NCI-H774 (cell line): ENCODE measurements around the gene CLMN.

Source experiments
- DNase-seq: peaks from one replicate; lab custom pipeline; 2025; lab: John Stamatoyannopoulos, UW

CLMN gene, protein sequence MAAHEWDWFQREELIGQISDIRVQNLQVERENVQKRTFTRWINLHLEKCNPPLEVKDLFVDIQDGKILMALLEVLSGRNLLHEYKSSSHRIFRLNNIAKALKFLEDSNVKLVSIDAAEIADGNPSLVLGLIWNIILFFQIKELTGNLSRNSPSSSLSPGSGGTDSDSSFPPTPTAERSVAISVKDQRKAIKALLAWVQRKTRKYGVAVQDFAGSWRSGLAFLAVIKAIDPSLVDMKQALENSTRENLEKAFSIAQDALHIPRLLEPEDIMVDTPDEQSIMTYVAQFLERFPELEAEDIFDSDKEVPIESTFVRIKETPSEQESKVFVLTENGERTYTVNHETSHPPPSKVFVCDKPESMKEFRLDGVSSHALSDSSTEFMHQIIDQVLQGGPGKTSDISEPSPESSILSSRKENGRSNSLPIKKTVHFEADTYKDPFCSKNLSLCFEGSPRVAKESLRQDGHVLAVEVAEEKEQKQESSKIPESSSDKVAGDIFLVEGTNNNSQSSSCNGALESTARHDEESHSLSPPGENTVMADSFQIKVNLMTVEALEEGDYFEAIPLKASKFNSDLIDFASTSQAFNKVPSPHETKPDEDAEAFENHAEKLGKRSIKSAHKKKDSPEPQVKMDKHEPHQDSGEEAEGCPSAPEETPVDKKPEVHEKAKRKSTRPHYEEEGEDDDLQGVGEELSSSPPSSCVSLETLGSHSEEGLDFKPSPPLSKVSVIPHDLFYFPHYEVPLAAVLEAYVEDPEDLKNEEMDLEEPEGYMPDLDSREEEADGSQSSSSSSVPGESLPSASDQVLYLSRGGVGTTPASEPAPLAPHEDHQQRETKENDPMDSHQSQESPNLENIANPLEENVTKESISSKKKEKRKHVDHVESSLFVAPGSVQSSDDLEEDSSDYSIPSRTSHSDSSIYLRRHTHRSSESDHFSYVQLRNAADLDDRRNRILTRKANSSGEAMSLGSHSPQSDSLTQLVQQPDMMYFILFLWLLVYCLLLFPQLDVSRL

DNA sequence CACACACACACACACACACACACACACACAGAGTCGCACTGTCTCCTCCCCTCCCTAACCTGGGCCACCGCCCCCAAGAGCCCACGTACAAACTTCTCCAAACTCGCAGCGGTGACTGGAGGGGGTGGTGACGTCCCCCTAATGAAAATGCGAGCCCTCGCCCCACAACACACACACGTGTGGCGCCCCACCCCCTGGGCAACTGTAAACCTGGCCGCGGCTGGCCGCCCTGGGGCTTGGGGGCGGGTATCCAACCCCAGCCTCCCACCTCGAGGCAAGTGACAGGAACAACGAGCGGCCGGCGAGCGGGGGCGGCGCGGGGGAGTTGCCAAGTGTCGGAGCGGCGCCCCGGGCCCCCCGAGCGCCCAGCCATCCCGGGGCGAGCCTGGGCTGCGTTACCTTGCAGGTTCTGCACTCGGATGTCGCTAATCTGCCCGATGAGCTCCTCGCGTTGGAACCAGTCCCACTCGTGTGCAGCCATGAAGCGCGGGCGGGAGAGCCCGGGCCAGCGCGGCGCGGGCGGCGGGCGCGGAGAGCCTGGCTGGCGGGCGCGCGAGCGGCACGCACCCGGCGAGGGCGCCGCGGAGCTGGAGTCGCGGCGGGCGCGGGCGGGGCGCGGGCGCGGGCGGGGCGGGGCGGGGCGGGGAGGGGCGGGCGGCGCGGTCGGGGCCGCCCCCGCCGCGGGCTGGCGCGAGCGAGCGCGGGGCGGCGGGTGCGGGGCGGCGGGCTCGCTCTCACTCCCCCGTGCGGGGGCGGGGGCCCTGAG lies at the start of gene CLMN:
Gene CLMN (minus strand): TSS at position 597 of the 766 bp plus-strand sequence. CDS start 116 bp downstream, at position 481.
- peak; percentile 46 for DNase-seq

DNA sequence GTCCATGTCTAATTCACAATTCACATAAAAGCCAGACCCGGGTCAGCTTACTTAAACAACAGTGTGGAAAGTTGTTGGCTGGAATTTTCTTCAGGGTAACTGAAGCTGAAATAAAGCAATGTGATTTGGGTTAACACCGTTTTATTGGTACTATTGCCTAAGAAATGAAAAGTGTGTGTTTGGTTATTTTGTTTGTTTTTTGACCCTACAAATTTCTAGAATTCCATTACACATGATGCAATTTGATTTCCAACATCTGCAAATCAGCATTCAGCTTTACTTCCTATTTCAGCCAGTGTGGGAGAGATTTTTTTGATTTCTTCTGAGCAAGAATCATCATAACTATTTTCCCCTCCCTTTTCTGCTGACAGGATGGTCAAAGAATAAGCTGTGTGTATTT lies 45.7 kb upstream of the CLMN start:
- no peak for DNase-seq

DNA sequence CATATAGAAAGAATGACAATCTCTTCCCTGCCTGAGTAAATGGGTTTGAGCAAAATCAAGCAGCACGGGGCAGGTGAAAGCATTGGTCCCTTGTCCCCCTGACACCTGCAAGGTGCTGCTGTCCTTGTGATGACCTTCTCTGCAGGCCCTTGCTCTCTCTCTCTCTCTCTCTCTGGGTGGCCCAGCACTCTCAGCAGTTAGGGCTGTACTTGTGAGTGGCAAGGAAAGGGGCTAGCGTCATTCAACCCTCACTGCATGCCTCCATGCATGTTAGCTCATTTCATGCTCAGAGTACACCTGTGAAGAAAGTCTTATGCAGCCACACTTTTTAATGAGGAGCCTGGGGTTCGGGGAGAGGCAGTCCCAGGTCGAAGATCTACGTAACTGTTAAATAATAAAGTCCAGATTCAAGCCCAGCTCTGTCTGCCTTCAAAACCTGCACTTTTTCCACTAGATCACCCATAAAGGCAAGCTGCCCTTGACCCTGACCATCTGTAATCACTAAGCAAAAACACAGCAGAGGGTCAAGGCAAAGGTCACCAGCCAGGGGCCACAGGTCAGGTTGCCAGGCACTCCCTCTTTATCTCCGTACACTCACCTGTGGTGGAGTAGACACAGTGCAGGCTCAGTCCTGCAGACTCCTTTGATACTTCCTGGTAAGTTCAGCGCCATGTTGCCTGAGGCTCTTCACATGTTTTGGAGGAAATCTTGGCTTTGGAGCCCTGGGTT lies 44.9 kb upstream of the CLMN start:
- no peak for DNase-seq

GRCh38 chr14:95363468-95363954 lies 43.8 kb upstream of the CLMN start:
- DNase-seq = no peak

DNA sequence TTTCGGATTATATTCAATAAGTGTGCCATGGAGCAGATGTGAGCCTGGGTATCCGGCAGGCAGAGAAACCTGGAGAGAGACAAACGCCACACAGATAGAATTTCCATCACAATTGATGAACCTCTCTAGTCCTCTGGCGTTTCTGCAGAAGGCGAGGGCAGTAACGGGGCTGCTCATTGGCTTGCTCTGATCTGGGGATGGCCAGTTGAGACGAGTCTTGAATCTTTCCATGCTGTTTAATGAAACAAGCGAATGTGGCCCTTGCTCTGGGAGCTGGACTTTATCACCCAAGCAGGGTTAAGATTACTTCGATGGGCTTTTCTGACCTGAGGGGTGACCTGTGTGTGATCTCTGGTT lies 42.4 kb upstream of the CLMN start:
- DNase-seq = no peak

DNA sequence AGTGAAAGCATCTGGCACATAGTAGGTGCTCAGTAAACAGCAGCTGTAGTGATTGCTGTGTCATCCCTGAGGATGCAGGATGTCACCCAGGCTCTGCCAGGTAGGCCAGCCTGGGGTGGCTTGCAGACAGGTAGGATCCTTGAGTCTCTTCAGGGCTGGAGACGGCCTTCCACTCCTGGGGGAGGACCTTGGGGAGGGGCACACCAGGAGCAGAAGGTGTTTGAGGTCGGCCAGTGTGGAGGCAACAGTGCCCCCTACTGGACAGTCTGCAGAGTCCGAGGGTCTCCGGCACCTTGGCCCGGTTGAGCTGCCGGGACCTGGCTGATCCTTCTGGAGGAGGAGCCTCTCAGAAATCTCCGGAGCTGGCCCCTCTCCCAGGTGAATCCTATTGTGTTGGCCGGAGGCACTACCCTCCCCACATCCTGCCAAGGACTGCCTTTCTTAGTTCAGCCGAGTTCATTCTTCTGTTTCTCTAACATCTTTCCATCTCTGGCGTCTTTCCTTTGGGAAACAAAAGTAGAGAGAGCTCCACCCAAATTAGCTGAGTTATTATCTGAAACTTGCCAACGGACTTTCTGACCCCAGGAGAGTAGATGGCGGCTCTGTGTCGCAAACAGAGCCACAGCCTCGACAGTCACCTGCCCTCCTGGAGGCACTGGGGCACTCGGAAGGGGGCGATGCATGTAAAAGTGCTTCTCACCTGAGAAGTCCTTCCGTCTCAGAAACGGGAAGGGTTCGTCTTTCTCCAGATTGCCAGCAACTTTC lies 41.8 kb upstream of the CLMN start:
- DNase-seq = no peak

GRCh38 chr14:95360828-95361227 lies 41.1 kb upstream of the CLMN start:
- DNase-seq = no peak

- no peak for DNase-seq
Observed at GRCh38 chr14:95359994-95360826, 40.5 kb upstream of the CLMN start.

DNA sequence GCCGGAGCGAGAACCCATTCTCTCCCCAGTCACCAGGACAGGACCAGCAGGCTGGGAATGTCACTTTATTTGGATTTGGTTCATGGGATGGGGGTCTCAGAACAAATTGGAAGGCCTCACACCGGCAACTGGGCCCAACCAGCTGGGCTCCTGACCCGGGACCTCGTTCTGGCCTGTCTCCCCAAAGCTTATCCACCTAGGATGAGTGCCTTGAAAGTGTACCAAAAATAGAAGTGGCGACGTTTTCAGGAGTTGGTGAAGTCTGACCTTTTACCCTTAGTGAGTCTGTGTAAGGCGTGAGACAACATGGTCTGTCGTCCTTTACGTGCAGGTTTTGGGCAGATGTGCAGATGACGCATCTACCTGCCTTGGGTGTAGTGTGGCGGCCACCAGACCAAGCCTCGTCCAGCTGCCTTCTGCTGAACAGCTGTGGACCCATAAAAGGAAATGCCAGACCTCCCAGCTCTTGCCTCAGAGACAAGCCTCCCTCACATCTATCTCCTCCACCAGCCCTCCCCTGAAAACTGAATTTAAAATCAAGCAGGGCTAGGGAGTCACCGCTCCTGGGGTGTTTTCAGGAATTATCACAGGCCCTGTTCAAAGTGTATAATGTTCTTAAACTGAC lies 36.6 kb upstream of the CLMN start:
- no peak for DNase-seq

GRCh38 chr14:95355422-95355821 lies 35.7 kb upstream of the CLMN start:
- DNase-seq = no peak

- no peak for DNase-seq
Observed at GRCh38 chr14:95354834-95355233, 35.1 kb upstream of the CLMN start.

- DNase-seq = no peak
Observed at GRCh38 chr14:95353664-95354063, 34.0 kb upstream of the CLMN start.

- no peak for DNase-seq
Observed at GRCh38 chr14:95353007-95353406, 33.3 kb upstream of the CLMN start.

DNA sequence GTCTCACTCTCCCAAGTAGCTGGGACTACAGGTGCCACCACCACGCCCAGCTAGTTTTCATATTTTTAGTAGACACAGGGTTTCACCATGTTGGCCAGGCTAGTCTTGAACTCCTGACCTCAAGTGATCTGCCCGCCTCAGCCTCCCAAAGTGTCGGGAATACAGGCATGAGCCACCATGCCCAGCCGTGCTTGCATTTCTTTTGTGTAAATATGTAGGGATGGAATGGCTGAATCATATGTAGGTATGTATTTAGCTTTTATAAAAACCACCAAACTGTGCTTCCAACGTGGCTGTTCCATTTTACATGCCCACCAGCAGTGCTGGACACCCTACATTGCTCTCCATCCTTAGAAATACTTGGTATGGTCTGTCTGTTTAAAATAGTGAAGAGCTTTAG lies 32.8 kb upstream of the CLMN start:
- no peak for DNase-seq

DNA sequence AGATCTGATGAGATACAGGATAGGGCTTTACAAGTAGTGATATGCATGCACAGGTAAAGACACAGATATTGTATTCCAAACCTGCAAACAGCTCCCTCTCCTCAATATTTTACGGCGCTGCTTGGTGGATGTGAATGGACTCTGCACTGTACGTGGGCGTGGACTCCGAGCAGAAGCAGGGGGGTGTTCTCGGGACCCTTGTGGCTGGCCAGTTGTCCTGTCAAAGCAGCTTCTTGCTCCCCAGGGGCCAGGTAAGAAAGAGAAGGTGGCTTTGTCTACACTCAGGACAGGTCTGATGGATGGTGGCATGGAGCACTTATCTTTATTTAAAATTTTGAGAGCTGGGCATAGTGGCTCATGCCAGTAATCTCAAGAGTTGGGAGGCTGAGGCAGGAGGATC lies 29.5 kb upstream of the CLMN start:
- DNase-seq = no peak

- DNase-seq = no peak
Observed at GRCh38 chr14:95348395-95349080, 28.8 kb upstream of the CLMN start.

GRCh38 chr14:95346820-95347219 lies 27.1 kb upstream of the CLMN start:
- no peak for DNase-seq

- DNase-seq = no peak
Observed at GRCh38 chr14:95346266-95346665, 26.6 kb upstream of the CLMN start.

GRCh38 chr14:95345032-95345431 lies 25.3 kb upstream of the CLMN start:
- DNase-seq = no peak
